ENCODE results near the gene PRKRA. TPM values are rescaled to one million over a fixed set of nuclear protein-coding genes. Genes with fewer than 3 reads are reported as not detected.
A peak's percentile ranks its signal among the peaks of the same experiment; 100 is the strongest.

PRKRA gene
- total and polyA plus RNA-seq, 9 of the 15 experiments (the other 6 are each of a cell fraction or from before 2014, with no cell fraction given) = 14.1 to 78.1 (median 52.3) TPM

DNA sequence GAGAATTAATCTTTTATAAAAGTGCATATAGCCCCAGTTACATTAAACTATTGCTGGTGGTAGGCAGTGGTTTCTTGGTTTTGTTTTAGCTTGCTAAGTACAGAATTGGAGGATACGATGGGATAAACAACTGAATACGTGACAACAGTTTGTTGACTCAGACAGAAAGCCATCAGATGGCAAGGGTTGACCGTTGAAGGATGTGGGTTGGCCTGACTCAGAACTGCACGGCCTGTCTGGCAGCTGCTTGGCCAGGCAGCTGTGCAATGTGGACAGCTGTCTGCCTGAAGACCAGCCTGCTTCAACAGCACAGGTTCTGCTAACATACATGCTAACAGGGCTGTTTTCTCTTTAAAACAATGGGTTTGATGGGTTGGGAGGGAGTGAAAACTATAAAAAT, 46.6 kb downstream of the PRKRA start (continued):
- TF ChIP-seq, protein P1, sequence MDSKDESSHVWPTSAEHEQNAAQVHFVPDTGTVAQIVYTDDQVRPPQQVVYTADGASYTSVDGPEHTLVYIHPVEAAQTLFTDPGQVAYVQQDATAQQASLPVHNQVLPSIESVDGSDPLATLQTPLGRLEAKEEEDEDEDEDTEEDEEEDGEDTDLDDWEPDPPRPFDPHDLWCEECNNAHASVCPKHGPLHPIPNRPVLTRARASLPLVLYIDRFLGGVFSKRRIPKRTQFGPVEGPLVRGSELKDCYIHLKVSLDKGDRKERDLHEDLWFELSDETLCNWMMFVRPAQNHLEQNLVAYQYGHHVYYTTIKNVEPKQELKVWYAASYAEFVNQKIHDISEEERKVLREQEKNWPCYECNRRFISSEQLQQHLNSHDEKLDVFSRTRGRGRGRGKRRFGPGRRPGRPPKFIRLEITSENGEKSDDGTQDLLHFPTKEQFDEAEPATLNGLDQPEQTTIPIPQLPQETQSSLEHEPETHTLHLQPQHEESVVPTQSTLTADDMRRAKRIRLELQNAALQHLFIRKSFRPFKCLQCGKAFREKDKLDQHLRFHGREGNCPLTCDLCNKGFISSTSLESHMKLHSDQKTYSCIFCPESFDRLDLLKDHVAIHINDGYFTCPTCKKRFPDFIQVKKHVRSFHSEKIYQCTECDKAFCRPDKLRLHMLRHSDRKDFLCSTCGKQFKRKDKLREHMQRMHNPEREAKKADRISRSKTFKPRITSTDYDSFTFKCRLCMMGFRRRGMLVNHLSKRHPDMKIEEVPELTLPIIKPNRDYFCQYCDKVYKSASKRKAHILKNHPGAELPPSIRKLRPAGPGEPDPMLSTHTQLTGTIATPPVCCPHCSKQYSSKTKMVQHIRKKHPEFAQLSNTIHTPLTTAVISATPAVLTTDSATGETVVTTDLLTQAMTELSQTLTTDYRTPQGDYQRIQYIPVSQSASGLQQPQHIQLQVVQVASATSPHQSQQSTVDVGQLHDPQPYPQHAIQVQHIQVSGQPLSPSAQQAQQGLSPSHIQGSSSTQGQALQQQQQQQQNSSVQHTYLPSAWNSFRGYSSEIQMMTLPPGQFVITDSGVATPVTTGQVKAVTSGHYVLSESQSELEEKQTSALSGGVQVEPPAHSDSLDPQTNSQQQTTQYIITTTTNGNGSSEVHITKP (IDR thresholded peaks at IDR 0.05; ENCODE audit: partially characterized antibody) = no peak
- TF ChIP-seq EHMT2 (IDR thresholded peaks at IDR 0.05) = peak; percentile 35; the same call in 1 of the 2 replicates
- TF ChIP-seq CREBBP (IDR thresholded peaks at IDR 0.05; ENCODE audit: low read depth, low read length) = no peak
- peak; percentile 50 for TF ChIP-seq CREM (IDR thresholded peaks at IDR 0.05; ENCODE audit: low read depth)
- no peak for TF ChIP-seq ZZZ3 (IDR thresholded peaks at IDR 0.05)
- no peak for TF ChIP-seq HCFC1 (IDR thresholded peaks at IDR 0.05; ENCODE audit: low read depth, low read length)
- no peak for TF ChIP-seq DIDO1 (tag; IDR thresholded peaks at IDR 0.05; ENCODE audit: low read depth)
- TF ChIP-seq DDX20 (tag; IDR thresholded peaks at IDR 0.05; ENCODE audit: low read depth) = no peak
- TF ChIP-seq ZNF780A (CRISPR knock-in tag; IDR thresholded peaks at IDR 0.05) = no peak
- no peak for TF ChIP-seq PHTF2 (CRISPR knock-in tag; IDR thresholded peaks at IDR 0.05)
- TF ChIP-seq ZBTB17 (CRISPR knock-in tag; IDR thresholded peaks at IDR 0.05) = no peak
- no peak for TF ChIP-seq ZNF197 (CRISPR knock-in tag; IDR thresholded peaks at IDR 0.05; ENCODE audit: low read depth)
- no peak for TF ChIP-seq ZNF57 (CRISPR knock-in tag; IDR thresholded peaks at IDR 0.05)
- TF ChIP-seq, protein P2, sequence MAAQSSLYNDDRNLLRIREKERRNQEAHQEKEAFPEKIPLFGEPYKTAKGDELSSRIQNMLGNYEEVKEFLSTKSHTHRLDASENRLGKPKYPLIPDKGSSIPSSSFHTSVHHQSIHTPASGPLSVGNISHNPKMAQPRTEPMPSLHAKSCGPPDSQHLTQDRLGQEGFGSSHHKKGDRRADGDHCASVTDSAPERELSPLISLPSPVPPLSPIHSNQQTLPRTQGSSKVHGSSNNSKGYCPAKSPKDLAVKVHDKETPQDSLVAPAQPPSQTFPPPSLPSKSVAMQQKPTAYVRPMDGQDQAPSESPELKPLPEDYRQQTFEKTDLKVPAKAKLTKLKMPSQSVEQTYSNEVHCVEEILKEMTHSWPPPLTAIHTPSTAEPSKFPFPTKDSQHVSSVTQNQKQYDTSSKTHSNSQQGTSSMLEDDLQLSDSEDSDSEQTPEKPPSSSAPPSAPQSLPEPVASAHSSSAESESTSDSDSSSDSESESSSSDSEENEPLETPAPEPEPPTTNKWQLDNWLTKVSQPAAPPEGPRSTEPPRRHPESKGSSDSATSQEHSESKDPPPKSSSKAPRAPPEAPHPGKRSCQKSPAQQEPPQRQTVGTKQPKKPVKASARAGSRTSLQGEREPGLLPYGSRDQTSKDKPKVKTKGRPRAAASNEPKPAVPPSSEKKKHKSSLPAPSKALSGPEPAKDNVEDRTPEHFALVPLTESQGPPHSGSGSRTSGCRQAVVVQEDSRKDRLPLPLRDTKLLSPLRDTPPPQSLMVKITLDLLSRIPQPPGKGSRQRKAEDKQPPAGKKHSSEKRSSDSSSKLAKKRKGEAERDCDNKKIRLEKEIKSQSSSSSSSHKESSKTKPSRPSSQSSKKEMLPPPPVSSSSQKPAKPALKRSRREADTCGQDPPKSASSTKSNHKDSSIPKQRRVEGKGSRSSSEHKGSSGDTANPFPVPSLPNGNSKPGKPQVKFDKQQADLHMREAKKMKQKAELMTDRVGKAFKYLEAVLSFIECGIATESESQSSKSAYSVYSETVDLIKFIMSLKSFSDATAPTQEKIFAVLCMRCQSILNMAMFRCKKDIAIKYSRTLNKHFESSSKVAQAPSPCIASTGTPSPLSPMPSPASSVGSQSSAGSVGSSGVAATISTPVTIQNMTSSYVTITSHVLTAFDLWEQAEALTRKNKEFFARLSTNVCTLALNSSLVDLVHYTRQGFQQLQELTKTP (IDR thresholded peaks at IDR 0.05; ENCODE audit: low read depth in 1 of 2, partially characterized antibody in 2 of 2) = no peak
- no peak for TF ChIP-seq GTF2E2 (tag; IDR thresholded peaks at IDR 0.05)
- TF ChIP-seq, protein P3, sequence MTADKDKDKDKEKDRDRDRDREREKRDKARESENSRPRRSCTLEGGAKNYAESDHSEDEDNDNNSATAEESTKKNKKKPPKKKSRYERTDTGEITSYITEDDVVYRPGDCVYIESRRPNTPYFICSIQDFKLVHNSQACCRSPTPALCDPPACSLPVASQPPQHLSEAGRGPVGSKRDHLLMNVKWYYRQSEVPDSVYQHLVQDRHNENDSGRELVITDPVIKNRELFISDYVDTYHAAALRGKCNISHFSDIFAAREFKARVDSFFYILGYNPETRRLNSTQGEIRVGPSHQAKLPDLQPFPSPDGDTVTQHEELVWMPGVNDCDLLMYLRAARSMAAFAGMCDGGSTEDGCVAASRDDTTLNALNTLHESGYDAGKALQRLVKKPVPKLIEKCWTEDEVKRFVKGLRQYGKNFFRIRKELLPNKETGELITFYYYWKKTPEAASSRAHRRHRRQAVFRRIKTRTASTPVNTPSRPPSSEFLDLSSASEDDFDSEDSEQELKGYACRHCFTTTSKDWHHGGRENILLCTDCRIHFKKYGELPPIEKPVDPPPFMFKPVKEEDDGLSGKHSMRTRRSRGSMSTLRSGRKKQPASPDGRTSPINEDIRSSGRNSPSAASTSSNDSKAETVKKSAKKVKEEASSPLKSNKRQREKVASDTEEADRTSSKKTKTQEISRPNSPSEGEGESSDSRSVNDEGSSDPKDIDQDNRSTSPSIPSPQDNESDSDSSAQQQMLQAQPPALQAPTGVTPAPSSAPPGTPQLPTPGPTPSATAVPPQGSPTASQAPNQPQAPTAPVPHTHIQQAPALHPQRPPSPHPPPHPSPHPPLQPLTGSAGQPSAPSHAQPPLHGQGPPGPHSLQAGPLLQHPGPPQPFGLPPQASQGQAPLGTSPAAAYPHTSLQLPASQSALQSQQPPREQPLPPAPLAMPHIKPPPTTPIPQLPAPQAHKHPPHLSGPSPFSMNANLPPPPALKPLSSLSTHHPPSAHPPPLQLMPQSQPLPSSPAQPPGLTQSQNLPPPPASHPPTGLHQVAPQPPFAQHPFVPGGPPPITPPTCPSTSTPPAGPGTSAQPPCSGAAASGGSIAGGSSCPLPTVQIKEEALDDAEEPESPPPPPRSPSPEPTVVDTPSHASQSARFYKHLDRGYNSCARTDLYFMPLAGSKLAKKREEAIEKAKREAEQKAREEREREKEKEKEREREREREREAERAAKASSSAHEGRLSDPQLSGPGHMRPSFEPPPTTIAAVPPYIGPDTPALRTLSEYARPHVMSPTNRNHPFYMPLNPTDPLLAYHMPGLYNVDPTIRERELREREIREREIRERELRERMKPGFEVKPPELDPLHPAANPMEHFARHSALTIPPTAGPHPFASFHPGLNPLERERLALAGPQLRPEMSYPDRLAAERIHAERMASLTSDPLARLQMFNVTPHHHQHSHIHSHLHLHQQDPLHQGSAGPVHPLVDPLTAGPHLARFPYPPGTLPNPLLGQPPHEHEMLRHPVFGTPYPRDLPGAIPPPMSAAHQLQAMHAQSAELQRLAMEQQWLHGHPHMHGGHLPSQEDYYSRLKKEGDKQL (CRISPR knock-in tag; IDR thresholded peaks at IDR 0.05; ENCODE audit: borderline replicate concordance) = no peak
- no peak for TF ChIP-seq POLR2AphosphoS2 (IDR thresholded peaks at IDR 0.05; ENCODE audit: low read length)

All from K562 (cell line).